GM18870 (cell line): ENCODE data around the gene CCDC9.
"Not testable (repeated sequence)": the region's sequence is repeated elsewhere in the genome, so short reads cannot be mapped to it uniquely, and the experiment has no call there.

Experiments used
- ATAC-seq: cut with Tn5 transposase; IDR thresholded peaks from one replicate; pipeline ENCODE4 v1.9.1; 2021; ENCODE audit warnings: moderate library complexity; ENCODE audit not compliant: unreplicated experiment

The CCDC9 gene

GRCh38 chr19:47283405-47284059 lies 27.2 kb downstream of the CCDC9 start:
- ATAC-seq = no peak

GRCh38 chr19:47284324-47284899 lies 28.1 kb downstream of the CCDC9 start:
- ATAC-seq = no peak

- no peak for ATAC-seq
Measured at GRCh38 chr19:47296036-47296435, 39.7 kb downstream of the CCDC9 start.

- ATAC-seq = not testable (repeated sequence)
Measured at GRCh38 chr19:47300867-47301266, 44.5 kb downstream of the CCDC9 start.

- ATAC-seq = no peak
Measured at GRCh38 chr19:47302249-47302648, 45.9 kb downstream of the CCDC9 start.

- no peak for ATAC-seq
Measured at GRCh38 chr19:47303966-47304365, 47.6 kb downstream of the CCDC9 start.

- ATAC-seq = no peak
Measured at GRCh38 chr19:47305309-47305751, 49.0 kb downstream of the CCDC9 start.

- no peak for ATAC-seq
Measured at GRCh38 chr19:47306303-47306702, 50.0 kb downstream of the CCDC9 start.

- no peak for ATAC-seq
Measured at GRCh38 chr19:47309038-47309437, 52.7 kb downstream of the CCDC9 start.

- ATAC-seq = no peak
Measured at GRCh38 chr19:47309608-47310007, 53.3 kb downstream of the CCDC9 start, which contains the start of gene C5AR1. Gene C5AR1, plus strand, starts transcription at chr19:47309861. Its CDS starts 35 bp downstream, at chr19:47309896.

- no peak for ATAC-seq
Measured at GRCh38 chr19:47310323-47310722, 54.0 kb downstream of the CCDC9 start.

- no peak for ATAC-seq
Measured at GRCh38 chr19:47310819-47311218, 54.5 kb downstream of the CCDC9 start.

GRCh38 chr19:47312366-47313006 lies 56.2 kb downstream of the CCDC9 start:
- no peak for ATAC-seq

- ATAC-seq = no peak
Measured at GRCh38 chr19:47313754-47314295, 57.5 kb downstream of the CCDC9 start.

GRCh38 chr19:47315125-47315821 lies 58.9 kb downstream of the CCDC9 start:
- ATAC-seq = no peak

GRCh38 chr19:47316513-47316912 lies 60.2 kb downstream of the CCDC9 start:
- ATAC-seq = no peak

GRCh38 chr19:47319923-47320871 lies 63.9 kb downstream of the CCDC9 start:
- ATAC-seq = no peak
